A549 (cell line): ENCODE data around the gene MAMLD1. TPM values are rescaled to one million over a fixed set of nuclear protein-coding genes. Genes with fewer than 3 reads are reported as not detected.
A peak's percentile ranks its signal among the peaks of the same experiment; 100 is the strongest.

Experiments
- ATAC-seq, 2 experiments: fragments of 200-7000 bp in 1 of 2; fragments of >200 bp in 1 of 2; cut with Nextera tagmentation in 1 of 2; cut with Tn5 transposase in 1 of 2; 3 replicates each; pipeline versions ENCODE4 v1.8.0 to v1.9.1; 2018 to 2020; ENCODE audit warnings: mild to moderate bottlenecking in 1 of 2, moderate library complexity in 1 of 2
- CTCF ChIA-PET: fragments of 300-600 bp; sonication (Branson Sonifier 250); formaldehyde crosslinking; extraction: SDS; loops from one replicate; lab custom pipeline; 2021; ENCODE audit warnings: antibody characterized with exemption, inconsistent platforms; lab: Yijun Ruan, JAX
- POLR2A ChIA-PET: fragments of 350-600 bp; formaldehyde crosslinking; extraction: SDS; loops from one replicate; lab custom pipeline; 2021; ENCODE audit warnings: antibody characterized with exemption, inconsistent platforms; lab: Yijun Ruan, JAX
- DNase-seq, 2 experiments: peaks; one replicate each; pipeline versions ENCODE4 v3.0.0 to v3.0.0-alpha.2; 2011 to 2016; ENCODE audit warnings: low read depth in 1 of 2, low spot score in 1 of 2
- FAIRE-seq: peaks from 2 replicates; lab custom pipeline; 2011; peaks lifted over from hg19 to GRCh38; lab: Jason Lieb, UNC
- H3K27ac ChIP-seq, 2 experiments: fragments of >200 bp; sonication (Bioruptor Twin); formaldehyde crosslinking; 3 replicates each; pipeline ENCODE4 v1.5.1; 2016 to 2017
- H3K4me1 ChIP-seq: fragments of >200 bp; sonication (Bioruptor Twin); formaldehyde crosslinking; 3 replicates; pipeline ENCODE4 v1.6.1; 2016
- H3K4me2 ChIP-seq: fragments of >200 bp; sonication (Bioruptor Twin); formaldehyde crosslinking; 3 replicates; pipeline ENCODE4 v1.6.1; 2016
- H3K4me3 ChIP-seq: fragments of >200 bp; sonication (Bioruptor Twin); formaldehyde crosslinking; 3 replicates; pipeline ENCODE4 v1.5.1; 2016
- H3K9me3 ChIP-seq: fragments of >200 bp; sonication (Bioruptor Twin); formaldehyde crosslinking; 3 replicates; pipeline ENCODE4 v1.6.1; 2016
- CHD2 ChIP-seq: fragments of 150-350 bp; IDR thresholded peaks from 2 replicates; pipeline ENCODE4 v1.6.1; 2014; ENCODE audit warnings: low read length; ENCODE audit not compliant: partially characterized antibody
- E2F6 ChIP-seq: IDR thresholded peaks from 2 replicates; pipeline ENCODE4 v1.6.1; 2012; ENCODE audit warnings: low read depth, borderline replicate concordance
- EHF ChIP-seq: fragments of 250-450 bp; sonication (Bioruptor Pico); IDR thresholded peaks from 2 replicates; pipeline ENCODE4 v1.5.0; 2020; ENCODE audit warnings: mild to moderate bottlenecking
- GATA3 ChIP-seq: IDR thresholded peaks from 2 replicates; pipeline ENCODE4 v1.6.1; 2012; ENCODE audit warnings: borderline replicate concordance
- HEYL ChIP-seq: fragments of 250-450 bp; sonication (Bioruptor Pico); IDR thresholded peaks from 2 replicates; pipeline ENCODE4 v1.8.0; 2021; ENCODE audit warnings: mild to moderate bottlenecking, moderate library complexity
- HOXB5 ChIP-seq: fragments of 250-450 bp; sonication (Bioruptor Pico); IDR thresholded peaks from 2 replicates; pipeline ENCODE4 v1.5.0; 2020; ENCODE audit warnings: mild to moderate bottlenecking, moderate library complexity
- KDM1A ChIP-seq: fragments of 200-600 bp; sonication (generic); IDR thresholded peaks from 2 replicates; pipeline ENCODE4 v1.6.1; 2016; ENCODE audit warnings: low read depth, mild to moderate bottlenecking
- MAZ ChIP-seq: fragments of 150-350 bp; IDR thresholded peaks from 2 replicates; pipeline ENCODE4 v1.6.1; 2014; ENCODE audit warnings: antibody characterized with exemption, low read depth, low read length, borderline replicate concordance
- NPAS2 ChIP-seq: fragments of 250-450 bp; sonication (Bioruptor Pico); IDR thresholded peaks from 2 replicates; pipeline ENCODE4 v1.8.0; 2022; ENCODE audit warnings: mild to moderate bottlenecking, moderate library complexity, borderline replicate concordance
- NR3C1 ChIP-seq: fragments of >200 bp; sonication (Bioruptor Twin); formaldehyde crosslinking; IDR thresholded peaks from 3 replicates; pipeline ENCODE4 v1.6.1; 2017
- POLR2AphosphoS2 ChIP-seq: conservative IDR thresholded peaks from 2 replicates; pipeline ENCODE4 v1.6.1; 2012; ENCODE audit warnings: low read length, improper control_type of control experiment, inconsistent platforms
- SMC3 ChIP-seq: fragments of >200 bp; sonication (Bioruptor Twin); formaldehyde crosslinking; IDR thresholded peaks from 3 replicates; pipeline ENCODE4 v1.6.1; 2018; ENCODE audit warnings: inconsistent platforms
- SREBF2 ChIP-seq: fragments of 450-650 bp; IDR thresholded peaks from 2 replicates; pipeline ENCODE4 v1.6.1; 2014; ENCODE audit warnings: mild to moderate bottlenecking, moderate library complexity
- TFCP2L1 ChIP-seq: fragments of 250-450 bp; sonication (Bioruptor Pico); IDR thresholded peaks from 2 replicates; pipeline ENCODE4 v1.5.0; 2021; ENCODE audit warnings: mild to moderate bottlenecking
- ZSCAN20 ChIP-seq: fragments of 250-450 bp; sonication (Bioruptor Pico); IDR thresholded peaks from 2 replicates; pipeline ENCODE4 v1.8.0; 2022; ENCODE audit warnings: mild to moderate bottlenecking, moderate library complexity
- WGBS: methylation state at CpG from one replicate; pipeline ENCODE4 v1.1.6; 2017; ENCODE audit errors: missing lambda C conversion rate; 5-methylcytosine and 5-hydroxymethylcytosine counted together
- polyA plus RNA-seq, 4 experiments: library from polyadenylated mRNA; depleted of rRNA in 3 of 4; stranded (reverse); fragments of >200 nt; fragmentation: RNase III in 1 of 4; extraction: RNeasy Plus Mini Kit Qiagen cat#74134 plus additional on column Dnase treatment in 1 of 4; gene quantifications; 2 replicates in 3 of 4; 3 replicates in 1 of 4; pipeline ENCODE4 v1.2.3, GENCODE V29; 2011 to 2017
- TF ChIP-seq, protein P1 (sequence below): fragments of >200 bp; sonication (Bioruptor Twin); formaldehyde crosslinking; IDR thresholded peaks from 2 replicates; pipeline ENCODE4 v1.6.1; 2016
- TF ChIP-seq, protein P2 (sequence below): IDR thresholded peaks from 2 replicates; pipeline ENCODE4 v1.6.1; 2012
- TF ChIP-seq, protein P3 (sequence below): fragments of >200 bp; sonication (Bioruptor Twin); formaldehyde crosslinking; IDR thresholded peaks from 3 replicates; pipeline ENCODE4 v1.6.1; 2016

Gene MAMLD1
- polyA plus RNA-seq, 2 of the 4 experiments (the other 2 are of a cell fraction), result 1.2 to 2.3 TPM

DNA sequence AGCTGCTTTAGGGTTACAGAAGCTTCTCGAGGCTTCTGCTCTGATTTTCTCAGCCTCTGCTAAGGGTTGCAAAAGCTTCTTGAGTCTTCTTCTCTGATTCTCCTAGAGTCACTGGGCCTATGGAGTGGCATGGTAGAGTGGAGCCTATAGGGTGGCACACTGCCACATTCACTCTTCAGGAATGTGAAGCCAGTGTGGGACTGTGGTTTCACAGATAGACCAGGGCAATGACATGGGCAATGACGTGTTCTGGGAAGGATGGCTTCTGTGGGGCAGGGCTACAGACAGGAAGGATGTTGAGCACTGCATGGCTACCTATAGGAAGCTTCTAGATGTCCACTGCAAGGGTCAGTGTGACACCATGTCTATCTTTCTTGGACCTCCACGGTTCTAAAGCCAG is 11.0 kb upstream of the MAMLD1 start:
- no peaks in the 10 kb centered on the region for H3K9me3 ChIP-seq
- POLR2A ChIA-PET, result no interaction called here
- no peak for TF ChIP-seq SMC3
- TF ChIP-seq ZSCAN20 (CRISPR knock-in tag), result no peak
- no peak for TF ChIP-seq HEYL
- no peak for TF ChIP-seq KDM1A
- TF ChIP-seq, protein P1, sequence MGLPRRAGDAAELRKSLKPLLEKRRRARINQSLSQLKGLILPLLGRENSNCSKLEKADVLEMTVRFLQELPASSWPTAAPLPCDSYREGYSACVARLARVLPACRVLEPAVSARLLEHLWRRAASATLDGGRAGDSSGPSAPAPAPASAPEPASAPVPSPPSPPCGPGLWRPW, result no peak
- TF ChIP-seq, protein P2, sequence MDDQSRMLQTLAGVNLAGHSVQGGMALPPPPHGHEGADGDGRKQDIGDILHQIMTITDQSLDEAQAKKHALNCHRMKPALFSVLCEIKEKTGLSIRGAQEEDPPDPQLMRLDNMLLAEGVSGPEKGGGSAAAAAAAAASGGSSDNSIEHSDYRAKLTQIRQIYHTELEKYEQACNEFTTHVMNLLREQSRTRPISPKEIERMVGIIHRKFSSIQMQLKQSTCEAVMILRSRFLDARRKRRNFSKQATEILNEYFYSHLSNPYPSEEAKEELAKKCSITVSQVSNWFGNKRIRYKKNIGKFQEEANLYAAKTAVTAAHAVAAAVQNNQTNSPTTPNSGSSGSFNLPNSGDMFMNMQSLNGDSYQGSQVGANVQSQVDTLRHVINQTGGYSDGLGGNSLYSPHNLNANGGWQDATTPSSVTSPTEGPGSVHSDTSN, result no peak
- TF ChIP-seq NR3C1, result no peak
- TF ChIP-seq TFCP2L1 (CRISPR knock-in tag), result no peak
- DNase-seq (peak in 1 of 2 experiments; percentile 11), ATAC-seq (peak in 1 of 2 experiments; percentile 30; a peak in 1 of 6 replicates), FAIRE-seq (no peak)
- no peaks in the 10 kb centered on the region for H3K4me1 ChIP-seq
- 28% methylated on average over 3 of the region's 3 CpGs for WGBS
- H3K4me3 ChIP-seq, result no peak overlapping the region
- CTCF ChIA-PET, result interaction anchor here (0.8 to 3.4 kb wide), 2 partner anchors 9 to 12 kb away, joined by 3 to 11 read pairs; partner anchors contain the start of gene MAMLD1
- H3K4me2 ChIP-seq, result no peak overlapping the region
- no peak overlapping the region for H3K27ac ChIP-seq

DNA sequence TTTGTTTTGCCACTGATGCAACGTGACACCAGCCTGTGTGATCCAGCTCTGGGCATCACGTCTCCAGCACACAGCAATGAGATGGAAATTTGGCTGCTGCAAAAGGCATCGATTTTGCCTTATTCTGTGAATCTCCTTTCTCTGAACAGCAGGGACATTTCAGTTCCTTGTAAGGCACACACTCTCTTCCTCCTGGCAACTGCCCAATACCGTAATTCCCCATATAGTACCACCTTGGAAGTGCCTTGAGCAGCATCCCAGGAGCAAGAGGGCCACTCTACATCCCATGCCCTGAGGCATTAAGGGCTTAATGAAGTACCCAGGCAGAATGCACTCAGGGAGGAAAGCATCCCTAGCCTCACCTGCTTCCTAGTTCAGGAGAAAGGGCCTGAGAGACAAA is 10.5 kb upstream of the MAMLD1 start:
- WGBS, result 67% methylated on average over 4 of the region's 4 CpGs
- Histone ChIP-seq H3K4me3 (no peak overlapping the region), H3K27ac (no peak overlapping the region), H3K4me1 (no peaks in the 10 kb centered on the region), H3K4me2 (no peak overlapping the region), H3K9me3 (no peaks in the 10 kb centered on the region)
- DNase-seq, result no peak
- ATAC-seq, result no peak
- POLR2A ChIA-PET, result no interaction called here
- CTCF ChIA-PET, result interaction anchor here (3.4 kb wide), 1 partner anchor 12 kb away, joined by 11 read pairs; the partner anchor contains the start of gene MAMLD1
- no peak for FAIRE-seq
- TF ChIP-seq, protein P2, result no peak
- TF ChIP-seq POLR2AphosphoS2 (no peak), CHD2 (no peak), MAZ (no peak), E2F6 (no peak), HOXB5 (no peak), NPAS2 (no peak), EHF (CRISPR knock-in tag) (no peak), NR3C1 (no peak), SREBF2 (no peak), HEYL (no peak), SMC3 (no peak)
- TF ChIP-seq, protein P3, sequence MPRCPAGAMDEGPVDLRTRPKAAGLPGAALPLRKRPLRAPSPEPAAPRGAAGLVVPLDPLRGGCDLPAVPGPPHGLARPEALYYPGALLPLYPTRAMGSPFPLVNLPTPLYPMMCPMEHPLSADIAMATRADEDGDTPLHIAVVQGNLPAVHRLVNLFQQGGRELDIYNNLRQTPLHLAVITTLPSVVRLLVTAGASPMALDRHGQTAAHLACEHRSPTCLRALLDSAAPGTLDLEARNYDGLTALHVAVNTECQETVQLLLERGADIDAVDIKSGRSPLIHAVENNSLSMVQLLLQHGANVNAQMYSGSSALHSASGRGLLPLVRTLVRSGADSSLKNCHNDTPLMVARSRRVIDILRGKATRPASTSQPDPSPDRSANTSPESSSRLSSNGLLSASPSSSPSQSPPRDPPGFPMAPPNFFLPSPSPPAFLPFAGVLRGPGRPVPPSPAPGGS, result no peak

DNA sequence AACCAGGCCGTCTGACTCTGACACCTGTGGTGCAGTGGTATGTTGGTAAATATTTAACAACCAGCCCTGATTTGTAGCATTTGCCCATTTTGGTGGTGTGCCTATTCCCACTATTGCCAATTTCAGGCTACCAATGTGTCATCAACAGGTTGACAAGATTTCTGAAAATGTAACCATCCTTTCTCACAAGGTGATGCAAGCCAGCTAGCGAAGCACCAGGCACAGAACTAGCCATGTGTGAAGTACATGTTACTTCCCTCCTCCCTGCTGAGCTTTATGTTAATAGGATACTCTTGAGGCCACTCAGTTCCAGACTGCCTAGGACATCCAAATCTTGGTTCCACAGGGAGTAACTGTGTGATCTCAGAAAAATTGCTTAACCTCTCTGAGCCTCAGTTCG is 7.2 kb upstream of the MAMLD1 start:
- no peak overlapping the region for H3K27ac ChIP-seq
- ChIA-PET CTCF (no interaction called here), POLR2A (no interaction called here)
- 69% methylated on average over 3 of the region's 3 CpGs for WGBS
- DNase-seq, result no peak
- FAIRE-seq, result peak; percentile 32
- no peak for ATAC-seq
- no peaks in the 10 kb centered on the region for H3K4me1 ChIP-seq
- H3K4me3 ChIP-seq, result no peak overlapping the region
- H3K4me2 ChIP-seq, result no peak overlapping the region
- H3K9me3 ChIP-seq, result no peaks in the 10 kb centered on the region
- TF ChIP-seq ZSCAN20 (CRISPR knock-in tag), result no peak
- TF ChIP-seq GATA3, result no peak
- TF ChIP-seq MAZ, result no peak
